GM23338 (cell line): ENCODE results near the gene SRR. TPM values are rescaled to one million over a fixed set of nuclear protein-coding genes. Genes with fewer than 3 reads are reported as not detected.

Experiments used
- ATAC-seq: fragments of 200-7000 bp; cut with Tn5 transposase; 3 replicates; pipeline ENCODE4 v1.9.1; 2020
- DNase-seq: peaks from one replicate; pipeline ENCODE4 v3.0.0-alpha.2; 2015; ENCODE audit warnings: low spot score
- H2AFZ ChIP-seq: fragments of 200-600 bp; sonication (generic); 2 replicates; pipeline ENCODE4 v1.8.0; 2016; ENCODE audit warnings: antibody characterized with exemption, mild to moderate bottlenecking, moderate library complexity
- H3F3A ChIP-seq: fragments of 200-600 bp; sonication (generic); replicated peaks from 2 replicates; pipeline ENCODE4 v1.8.0; 2017; ENCODE audit warnings: antibody characterized with exemption, mixed run types, low read depth
- H3K27ac ChIP-seq: fragments of 200-600 bp; sonication (generic); 2 replicates; pipeline ENCODE4 v1.6.1; 2016; ENCODE audit warnings: low read depth
- H3K27me3 ChIP-seq: fragments of 200-600 bp; sonication (generic); 2 replicates; pipeline ENCODE4 v1.8.0; 2016; ENCODE audit warnings: mild to moderate bottlenecking, mixed run types, moderate library complexity; ENCODE audit not compliant: insufficient read depth
- H3K36me3 ChIP-seq: fragments of 200-600 bp; sonication (generic); 2 replicates; pipeline ENCODE4 v1.8.0; 2016; ENCODE audit warnings: mild to moderate bottlenecking; ENCODE audit not compliant: insufficient read depth
- H3K4me1 ChIP-seq: fragments of 200-600 bp; sonication (generic); 2 replicates; pipeline ENCODE4 v1.8.0; 2016; ENCODE audit warnings: mild to moderate bottlenecking, moderate library complexity; ENCODE audit not compliant: insufficient read depth
- H3K4me2 ChIP-seq: fragments of 200-600 bp; sonication (generic); 2 replicates; pipeline ENCODE4 v1.7.1; 2017; ENCODE audit warnings: mixed run types
- H3K4me3 ChIP-seq: fragments of 200-600 bp; sonication (generic); 2 replicates; pipeline ENCODE4 v1.6.1; 2016; ENCODE audit warnings: mixed run types
- H3K79me2 ChIP-seq: fragments of 200-600 bp; sonication (generic); replicated peaks from 2 replicates; pipeline ENCODE4 v1.8.0; 2017; ENCODE audit warnings: mild to moderate bottlenecking; ENCODE audit not compliant: insufficient read depth
- H3K9me2 ChIP-seq: fragments of 200-600 bp; sonication (generic); 2 replicates; pipeline ENCODE4 v1.8.0; 2017; ENCODE audit not compliant: insufficient read depth
- H4K20me1 ChIP-seq: fragments of 200-600 bp; sonication (generic); replicated peaks from 2 replicates; pipeline ENCODE4 v1.8.0; 2017; ENCODE audit warnings: mild to moderate bottlenecking; ENCODE audit not compliant: insufficient read depth
- H3K27ac Mint-ChIP-seq: 2 replicates; pipeline ENCODE4 v1.8.0; 2020; ENCODE audit warnings: inconsistent platforms, mild to moderate bottlenecking, moderate library complexity, mixed read lengths
- H3K27me3 Mint-ChIP-seq: 3 replicates; pipeline ENCODE4 v1.8.0; 2022; ENCODE audit warnings: low read depth, mild to moderate bottlenecking, moderate library complexity, mixed read lengths, inconsistent platforms; ENCODE audit not compliant: insufficient read depth, poor library complexity
- H3K36me3 Mint-ChIP-seq: 3 replicates; pipeline ENCODE4 v1.8.0; 2021; ENCODE audit warnings: low read depth, mild to moderate bottlenecking, inconsistent platforms, moderate library complexity, mixed read lengths
- H3K4me1 Mint-ChIP-seq: 3 replicates; pipeline ENCODE4 v1.8.0; 2020; ENCODE audit warnings: mild to moderate bottlenecking, inconsistent platforms, mixed read lengths
- H3K4me3 Mint-ChIP-seq: 3 replicates; pipeline ENCODE4 v1.8.0; 2021; ENCODE audit warnings: moderate library complexity, mild to moderate bottlenecking, inconsistent platforms, mixed read lengths
- H3K9me3 Mint-ChIP-seq: 3 replicates; pipeline ENCODE4 v1.8.0; 2020; ENCODE audit warnings: moderate library complexity, mild to moderate bottlenecking, inconsistent platforms, mixed read lengths
- EZH2 ChIP-seq: fragments of 200-600 bp; sonication (generic); IDR thresholded peaks from one replicate; pipeline ENCODE4 v1.8.0; 2017; ENCODE audit warnings: antibody characterized with exemption, mild to moderate bottlenecking, low read depth; ENCODE audit not compliant: unreplicated experiment
- JUNB ChIP-seq: IDR thresholded peaks from one replicate; pipeline ENCODE4 v1.6.1; 2016; ENCODE audit warnings: antibody characterized with exemption; ENCODE audit not compliant: unreplicated experiment
- REST ChIP-seq: IDR thresholded peaks from one replicate; pipeline ENCODE4 v1.6.1; 2018; ENCODE audit warnings: antibody characterized with exemption; ENCODE audit not compliant: unreplicated experiment
- ZNF114 ChIP-seq: fragments of 250-450 bp; sonication (Bioruptor Pico); IDR thresholded peaks from 2 replicates; pipeline ENCODE4 v1.5.0; 2020; ENCODE audit warnings: mild to moderate bottlenecking, moderate library complexity
- ZNF331 ChIP-seq: fragments of 250-450 bp; sonication (Bioruptor Pico); IDR thresholded peaks from 2 replicates; pipeline ENCODE4 v1.5.0; 2020; ENCODE audit warnings: low read depth, mild to moderate bottlenecking, moderate library complexity
- polyA plus RNA-seq: library from polyadenylated mRNA; unstranded; fragments of >200 nt; fragmentation: Nextera tagmentation; extraction: Ambion mirVana; gene quantifications from 2 replicates; pipeline ENCODE4 v1.2.1, GENCODE V29; 2016
- total RNA-seq: library from RNA; depleted of rRNA; stranded (reverse); fragments of >200 nt; shearing (Covaris generic); gene quantifications from 2 replicates; pipeline ENCODE4 v1.2.3, GENCODE V29; 2014
- TF ChIP-seq, protein P1 (sequence below): fragments of 250-450 bp; sonication (Bioruptor Pico); IDR thresholded peaks from 2 replicates; pipeline ENCODE4 v1.5.0; 2020; ENCODE audit warnings: mild to moderate bottlenecking, moderate library complexity
- TF ChIP-seq, protein P2 (sequence below): IDR thresholded peaks from 2 replicates; pipeline ENCODE4 v1.6.1; 2016; ENCODE audit warnings: antibody characterized with exemption

Gene SRR
- total and polyA plus RNA-seq, 2 experiments from 2014 or later, result 2.8 to 5.4 TPM

- TF ChIP-seq, protein P1, sequence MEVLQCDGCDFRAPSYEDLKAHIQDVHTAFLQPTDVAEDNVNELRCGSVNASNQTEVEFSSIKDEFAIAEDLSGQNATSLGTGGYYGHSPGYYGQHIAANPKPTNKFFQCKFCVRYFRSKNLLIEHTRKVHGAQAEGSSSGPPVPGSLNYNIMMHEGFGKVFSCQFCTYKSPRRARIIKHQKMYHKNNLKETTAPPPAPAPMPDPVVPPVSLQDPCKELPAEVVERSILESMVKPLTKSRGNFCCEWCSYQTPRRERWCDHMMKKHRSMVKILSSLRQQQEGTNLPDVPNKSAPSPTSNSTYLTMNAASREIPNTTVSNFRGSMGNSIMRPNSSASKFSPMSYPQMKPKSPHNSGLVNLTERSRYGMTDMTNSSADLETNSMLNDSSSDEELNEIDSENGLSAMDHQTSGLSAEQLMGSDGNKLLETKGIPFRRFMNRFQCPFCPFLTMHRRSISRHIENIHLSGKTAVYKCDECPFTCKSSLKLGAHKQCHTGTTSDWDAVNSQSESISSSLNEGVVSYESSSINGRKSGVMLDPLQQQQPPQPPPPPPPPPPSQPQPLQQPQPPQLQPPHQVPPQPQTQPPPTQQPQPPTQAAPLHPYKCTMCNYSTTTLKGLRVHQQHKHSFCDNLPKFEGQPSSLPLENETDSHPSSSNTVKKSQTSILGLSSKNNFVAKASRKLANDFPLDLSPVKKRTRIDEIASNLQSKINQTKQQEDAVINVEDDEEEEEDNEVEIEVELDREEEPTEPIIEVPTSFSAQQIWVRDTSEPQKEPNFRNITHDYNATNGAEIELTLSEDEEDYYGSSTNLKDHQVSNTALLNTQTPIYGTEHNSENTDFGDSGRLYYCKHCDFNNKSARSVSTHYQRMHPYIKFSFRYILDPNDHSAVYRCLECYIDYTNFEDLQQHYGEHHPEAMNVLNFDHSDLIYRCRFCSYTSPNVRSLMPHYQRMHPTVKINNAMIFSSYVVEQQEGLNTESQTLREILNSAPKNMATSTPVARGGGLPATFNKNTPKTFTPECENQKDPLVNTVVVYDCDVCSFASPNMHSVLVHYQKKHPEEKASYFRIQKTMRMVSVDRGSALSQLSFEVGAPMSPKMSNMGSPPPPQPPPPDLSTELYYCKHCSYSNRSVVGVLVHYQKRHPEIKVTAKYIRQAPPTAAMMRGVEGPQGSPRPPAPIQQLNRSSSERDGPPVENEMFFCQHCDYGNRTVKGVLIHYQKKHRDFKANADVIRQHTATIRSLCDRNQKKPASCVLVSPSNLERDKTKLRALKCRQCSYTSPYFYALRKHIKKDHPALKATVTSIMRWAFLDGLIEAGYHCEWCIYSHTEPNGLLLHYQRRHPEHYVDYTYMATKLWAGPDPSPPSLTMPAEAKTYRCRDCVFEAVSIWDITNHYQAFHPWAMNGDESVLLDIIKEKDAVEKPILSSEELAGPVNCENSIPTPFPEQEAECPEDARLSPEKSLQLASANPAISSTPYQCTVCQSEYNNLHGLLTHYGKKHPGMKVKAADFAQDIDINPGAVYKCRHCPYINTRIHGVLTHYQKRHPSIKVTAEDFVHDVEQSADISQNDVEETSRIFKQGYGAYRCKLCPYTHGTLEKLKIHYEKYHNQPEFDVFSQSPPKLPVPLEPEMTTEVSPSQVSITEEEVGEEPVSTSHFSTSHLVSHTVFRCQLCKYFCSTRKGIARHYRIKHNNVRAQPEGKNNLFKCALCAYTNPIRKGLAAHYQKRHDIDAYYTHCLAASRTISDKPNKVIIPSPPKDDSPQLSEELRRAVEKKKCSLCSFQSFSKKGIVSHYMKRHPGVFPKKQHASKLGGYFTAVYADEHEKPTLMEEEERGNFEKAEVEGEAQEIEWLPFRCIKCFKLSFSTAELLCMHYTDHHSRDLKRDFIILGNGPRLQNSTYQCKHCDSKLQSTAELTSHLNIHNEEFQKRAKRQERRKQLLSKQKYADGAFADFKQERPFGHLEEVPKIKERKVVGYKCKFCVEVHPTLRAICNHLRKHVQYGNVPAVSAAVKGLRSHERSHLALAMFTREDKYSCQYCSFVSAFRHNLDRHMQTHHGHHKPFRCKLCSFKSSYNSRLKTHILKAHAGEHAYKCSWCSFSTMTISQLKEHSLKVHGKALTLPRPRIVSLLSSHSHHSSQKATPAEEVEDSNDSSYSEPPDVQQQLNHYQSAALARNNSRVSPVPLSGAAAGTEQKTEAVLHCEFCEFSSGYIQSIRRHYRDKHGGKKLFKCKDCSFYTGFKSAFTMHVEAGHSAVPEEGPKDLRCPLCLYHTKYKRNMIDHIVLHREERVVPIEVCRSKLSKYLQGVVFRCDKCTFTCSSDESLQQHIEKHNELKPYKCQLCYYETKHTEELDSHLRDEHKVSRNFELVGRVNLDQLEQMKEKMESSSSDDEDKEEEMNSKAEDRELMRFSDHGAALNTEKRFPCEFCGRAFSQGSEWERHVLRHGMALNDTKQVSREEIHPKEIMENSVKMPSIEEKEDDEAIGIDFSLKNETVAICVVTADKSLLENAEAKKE (CRISPR knock-in tag), result no peak
Observed at GRCh38 chr17:2338315-2338657, 34.5 kb downstream of the SRR start (continued).

GRCh38 chr17:2343421-2343820, 39.7 kb downstream of the SRR start:
- Histone ChIP-seq H3K9me2 (no peaks in the 10 kb centered on the region), H3K4me3 (no peak overlapping the region), H3K4me1 (peaks cover 9% of the 10 kb centered on the region), H3K36me3 (no peaks in the 10 kb centered on the region), H4K20me1 (no peaks in the 10 kb centered on the region; the same call in 1 of the 2 replicates), H3K27me3 (no peaks in the 10 kb centered on the region), H3F3A (peaks cover 9% of the 10 kb centered on the region), H3K27ac (no peak overlapping the region), H3K4me2 (no peak overlapping the region), H2AFZ (no peak overlapping the region), H3K79me2 (0 out of 2 replicates have a peak, but pooled peaks cover 10% of the 10 kb centered on the region)
- H3K4me1 Mint-ChIP-seq, result peaks cover 19% of the 10 kb centered on the region
- H3K36me3 Mint-ChIP-seq, result peaks cover 13% of the 10 kb centered on the region; the same call in 2 of the 3 replicates
- H3K27me3 Mint-ChIP-seq, result peaks cover 10% of the 10 kb centered on the region
- no peak overlapping the region for H3K27ac Mint-ChIP-seq
- H3K9me3 Mint-ChIP-seq, result no peaks in the 10 kb centered on the region
- no peak for DNase-seq
- H3K4me3 Mint-ChIP-seq, result no peak overlapping the region
- no peak for ATAC-seq
- TF ChIP-seq EZH2 (no peak), REST (no peak), JUNB (no peak), ZNF331 (CRISPR knock-in tag) (no peak), ZNF114 (CRISPR knock-in tag) (no peak)
- TF ChIP-seq, protein P2, sequence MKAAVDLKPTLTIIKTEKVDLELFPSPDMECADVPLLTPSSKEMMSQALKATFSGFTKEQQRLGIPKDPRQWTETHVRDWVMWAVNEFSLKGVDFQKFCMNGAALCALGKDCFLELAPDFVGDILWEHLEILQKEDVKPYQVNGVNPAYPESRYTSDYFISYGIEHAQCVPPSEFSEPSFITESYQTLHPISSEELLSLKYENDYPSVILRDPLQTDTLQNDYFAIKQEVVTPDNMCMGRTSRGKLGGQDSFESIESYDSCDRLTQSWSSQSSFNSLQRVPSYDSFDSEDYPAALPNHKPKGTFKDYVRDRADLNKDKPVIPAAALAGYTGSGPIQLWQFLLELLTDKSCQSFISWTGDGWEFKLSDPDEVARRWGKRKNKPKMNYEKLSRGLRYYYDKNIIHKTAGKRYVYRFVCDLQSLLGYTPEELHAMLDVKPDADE, result no peak
